ENCODE measurements around the gene CAPN1. TPM values are rescaled to one million over a fixed set of nuclear protein-coding genes. Genes with fewer than 3 reads are reported as not detected.

CAPN1 gene
- total and polyA plus RNA-seq, 2 donors (not counting 1 experiment from before 2014, with no cell fraction given) = 192 to 202 TPM

DNA sequence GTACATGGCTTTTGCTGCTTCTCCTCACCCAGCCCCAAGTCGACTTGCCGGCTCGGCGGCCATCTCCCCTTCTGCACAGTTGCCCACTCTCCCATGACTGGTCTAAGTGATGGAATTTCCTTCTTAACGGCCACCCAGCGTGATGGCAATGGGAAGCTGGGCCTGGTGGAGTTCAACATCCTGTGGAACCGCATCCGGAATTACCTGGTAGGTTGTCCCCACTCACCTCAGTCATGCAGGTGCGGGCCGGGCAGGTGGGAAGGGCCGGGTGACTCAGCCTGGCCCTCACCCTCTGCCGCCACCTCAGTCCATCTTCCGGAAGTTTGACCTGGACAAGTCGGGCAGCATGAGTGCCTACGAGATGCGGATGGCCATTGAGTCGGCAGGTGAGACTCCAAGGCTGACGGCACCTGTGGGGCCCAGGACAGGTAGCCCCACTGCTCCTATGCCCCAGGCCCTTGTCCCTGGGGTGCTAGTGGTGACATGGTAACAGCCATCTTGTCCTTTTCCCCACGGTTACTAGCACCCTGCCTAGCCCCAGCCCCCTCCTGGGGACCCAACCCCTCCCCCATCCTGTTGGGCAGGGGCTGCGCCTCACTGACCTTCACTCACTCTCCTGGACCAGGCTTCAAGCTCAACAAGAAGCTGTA lies 28.1 kb downstream of the CAPN1 start:
- CTCF ChIA-PET = no interaction called here
- Mint-ChIP-seq H3K27ac (no peak overlapping the region), H3K4me1 (peaks cover 5% of the 10 kb centered on the region), H3K27me3 (no peaks in the 10 kb centered on the region), H3K4me3 (no peak overlapping the region), H3K9me3 (ENCODE audit: insufficient read depth) (no peaks in the 10 kb centered on the region)
- H2AFZ ChIP-seq (ENCODE audit: insufficient read depth, low read depth, low read length, poor library complexity, severe bottlenecking) = no peak overlapping the region
- no peak overlapping the region for H3K4me3 ChIP-seq (ENCODE audit: control extremely low read depth in 1 of 5, extremely low read depth in 1 of 5, insufficient read depth in 1 of 5, low read depth in 2 of 5, low read length in 4 of 5)
- DNase-seq (no peak), ATAC-seq (ENCODE audit: low read depth) (no peak)
- peaks cover 3 to 68% of the 10 kb centered on the region in 2 experiments for H3K36me3 ChIP-seq (replicated peaks in 1 of 2; ENCODE audit: control extremely low read depth in 1 of 2, control insufficient read depth in 1 of 2, extremely low read depth in 1 of 2, insufficient read depth in 2 of 2, low read length in 1 of 2)
- H3K79me2 ChIP-seq (ENCODE audit: control insufficient read depth, insufficient read depth, low read length) = peaks cover 10% of the 10 kb centered on the region
- no peaks in the 10 kb centered on the region for H3K9me3 ChIP-seq (ENCODE audit: control extremely low read depth in 1 of 3, control insufficient read depth in 2 of 3, insufficient read depth in 1 of 3, low read length in 2 of 3)
- H3K27ac ChIP-seq (ENCODE audit: low read length in 2 of 2) = no peak overlapping the region
- no peak overlapping the region for H3K4me2 ChIP-seq (replicated peaks; ENCODE audit: low read depth, low read length, poor library complexity, severe bottlenecking)
- peaks cover 11% of the 10 kb centered on the region for H4K20me1 ChIP-seq (ENCODE audit: control insufficient read depth, insufficient read depth, low read length, poor library complexity, severe bottlenecking)
- H3K27me3 ChIP-seq (replicated peaks in 1 of 4; ENCODE audit: control extremely low read depth in 1 of 4, control insufficient read depth in 3 of 4, insufficient read depth in 4 of 4, low read length in 3 of 4) = no peaks in the 10 kb centered on the region
- intact Hi-C loops (cut with micrococcal nuclease) = no loop called here
- whole genome bisulfite sequencing (ENCODE audit: insufficient coverage) = 94% methylated on average over 19 of the region's 20 CpGs
- H3K9ac ChIP-seq (ENCODE audit: low read length) = no peak overlapping the region
- POLR2A ChIA-PET = no interaction called here
- H3K4me1 ChIP-seq (ENCODE audit: control insufficient read depth in 2 of 2, insufficient read depth in 2 of 2, low read length in 2 of 2) = peaks cover 8 to 13% of the 10 kb centered on the region in 2 donors
- no peak for TF ChIP-seq EZH2 (IDR thresholded peaks at IDR 0.05; ENCODE audit: borderline replicate concordance, insufficient read depth, low read depth, low read length, poor library complexity, severe bottlenecking)
- TF ChIP-seq, protein P1, sequence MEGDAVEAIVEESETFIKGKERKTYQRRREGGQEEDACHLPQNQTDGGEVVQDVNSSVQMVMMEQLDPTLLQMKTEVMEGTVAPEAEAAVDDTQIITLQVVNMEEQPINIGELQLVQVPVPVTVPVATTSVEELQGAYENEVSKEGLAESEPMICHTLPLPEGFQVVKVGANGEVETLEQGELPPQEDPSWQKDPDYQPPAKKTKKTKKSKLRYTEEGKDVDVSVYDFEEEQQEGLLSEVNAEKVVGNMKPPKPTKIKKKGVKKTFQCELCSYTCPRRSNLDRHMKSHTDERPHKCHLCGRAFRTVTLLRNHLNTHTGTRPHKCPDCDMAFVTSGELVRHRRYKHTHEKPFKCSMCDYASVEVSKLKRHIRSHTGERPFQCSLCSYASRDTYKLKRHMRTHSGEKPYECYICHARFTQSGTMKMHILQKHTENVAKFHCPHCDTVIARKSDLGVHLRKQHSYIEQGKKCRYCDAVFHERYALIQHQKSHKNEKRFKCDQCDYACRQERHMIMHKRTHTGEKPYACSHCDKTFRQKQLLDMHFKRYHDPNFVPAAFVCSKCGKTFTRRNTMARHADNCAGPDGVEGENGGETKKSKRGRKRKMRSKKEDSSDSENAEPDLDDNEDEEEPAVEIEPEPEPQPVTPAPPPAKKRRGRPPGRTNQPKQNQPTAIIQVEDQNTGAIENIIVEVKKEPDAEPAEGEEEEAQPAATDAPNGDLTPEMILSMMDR (IDR thresholded peaks at IDR 0.05) = no peak

DNA sequence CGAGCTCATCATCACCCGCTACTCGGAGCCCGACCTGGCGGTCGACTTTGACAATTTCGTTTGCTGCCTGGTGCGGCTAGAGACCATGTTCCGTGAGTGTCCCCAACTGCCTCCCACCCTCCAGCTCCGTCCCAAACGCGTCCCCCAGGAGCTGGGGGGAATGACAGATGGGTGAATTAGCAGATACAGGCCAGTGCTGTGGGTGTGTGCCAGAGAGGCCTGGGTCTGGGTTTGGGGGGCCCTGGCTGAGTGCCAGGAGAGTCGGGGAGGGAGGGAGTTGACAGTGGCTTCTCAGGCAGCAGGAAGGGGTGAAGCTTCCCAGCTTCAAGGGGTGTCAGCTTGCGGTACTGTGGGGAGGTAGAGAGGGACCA lies 28.6 kb downstream of the CAPN1 start:
- Mint-ChIP-seq H3K4me1 (peaks cover 5% of the 10 kb centered on the region), H3K4me3 (no peak overlapping the region), H3K27me3 (no peaks in the 10 kb centered on the region), H3K9me3 (ENCODE audit: insufficient read depth) (no peaks in the 10 kb centered on the region), H3K27ac (no peak overlapping the region)
- ChIA-PET POLR2A (no interaction called here), CTCF (no interaction called here)
- WGBS (ENCODE audit: insufficient coverage) = 93% methylated on average over 14 of the region's 14 CpGs
- Histone ChIP-seq H3K27me3 (replicated peaks in 1 of 4; ENCODE audit: control extremely low read depth in 1 of 4, control insufficient read depth in 3 of 4, insufficient read depth in 4 of 4, low read length in 3 of 4) (no peaks in the 10 kb centered on the region), H3K36me3 (replicated peaks in 1 of 2; ENCODE audit: control extremely low read depth in 1 of 2, control insufficient read depth in 1 of 2, extremely low read depth in 1 of 2, insufficient read depth in 2 of 2, low read length in 1 of 2) (peaks cover 3 to 63% of the 10 kb centered on the region in 2 experiments), H3K9ac (ENCODE audit: low read length) (no peak overlapping the region), H3K4me2 (replicated peaks; ENCODE audit: low read depth, low read length, poor library complexity, severe bottlenecking) (no peak overlapping the region), H3K79me2 (ENCODE audit: control insufficient read depth, insufficient read depth, low read length) (peaks cover 6% of the 10 kb centered on the region), H3K4me1 (ENCODE audit: control insufficient read depth in 2 of 2, insufficient read depth in 2 of 2, low read length in 2 of 2) (peaks cover 8 to 13% of the 10 kb centered on the region in 2 donors), H2AFZ (ENCODE audit: insufficient read depth, low read depth, low read length, poor library complexity, severe bottlenecking) (no peak overlapping the region), H3K4me3 (ENCODE audit: control extremely low read depth in 1 of 5, extremely low read depth in 1 of 5, insufficient read depth in 1 of 5, low read depth in 2 of 5, low read length in 4 of 5) (no peak overlapping the region), H4K20me1 (ENCODE audit: control insufficient read depth, insufficient read depth, low read length, poor library complexity, severe bottlenecking) (peaks cover 6% of the 10 kb centered on the region), H3K27ac (ENCODE audit: low read length in 2 of 2) (no peak overlapping the region), H3K9me3 (ENCODE audit: control extremely low read depth in 1 of 3, control insufficient read depth in 2 of 3, insufficient read depth in 1 of 3, low read length in 2 of 3) (no peaks in the 10 kb centered on the region)
- ATAC-seq (ENCODE audit: low read depth) (no peak), DNase-seq (peak; percentile 9)
- intact Hi-C loops (cut with micrococcal nuclease) = no loop called here
- TF ChIP-seq EZH2 (IDR thresholded peaks at IDR 0.05; ENCODE audit: borderline replicate concordance, insufficient read depth, low read depth, low read length, poor library complexity, severe bottlenecking) = no peak
- TF ChIP-seq, protein P1 (IDR thresholded peaks at IDR 0.05) = no peak
